Measurements from ENCODE around the gene DNAJC15. TPM values are rescaled to one million over a fixed set of nuclear protein-coding genes. Genes with fewer than 3 reads are reported as not detected.
A peak's percentile ranks its signal among the peaks of the same experiment; 100 is the strongest.

Gene DNAJC15
- total and polyA plus RNA-seq, 2 donors (not counting 1 experiment from before 2014, with no cell fraction given): 18.5 to 34.6 TPM

- Histone ChIP-seq H4K20me1 (ENCODE audit: control insufficient read depth, extremely low read depth, insufficient read depth, low read length) (no peaks in the 10 kb centered on the region), H3K9ac (ENCODE audit: insufficient read depth, low read length) (no peak overlapping the region), H3K36me3 (ENCODE audit: control insufficient read depth, insufficient read depth, low read length) (no peaks in the 10 kb centered on the region), H3K79me2 (ENCODE audit: control insufficient read depth, insufficient read depth, low read length) (no peaks in the 10 kb centered on the region), H3K27me3 (ENCODE audit: control insufficient read depth, insufficient read depth, low read length) (no peaks in the 10 kb centered on the region), H3K27ac (ENCODE audit: insufficient read depth, low read length) (peak overlapping the region; percentile 18), H3K4me1 (ENCODE audit: control insufficient read depth, extremely low read depth, insufficient read depth, low read length) (peaks cover 10% of the 10 kb centered on the region), H3K4me3 (replicated peaks in 1 of 4; ENCODE audit: control extremely low read depth in 1 of 4, insufficient read depth in 1 of 4, low read depth in 3 of 4, low read length in 4 of 4) (no peak overlapping the region), H3K4me2 (ENCODE audit: extremely low read depth, insufficient read depth, low read length) (no peak overlapping the region), H3K9me3 (ENCODE audit: control insufficient read depth, insufficient read depth, low read depth, low read length) (no peaks in the 10 kb centered on the region), H2AFZ (ENCODE audit: low read length) (no peak overlapping the region)
- no peak for TF ChIP-seq EZH2 (IDR thresholded peaks at IDR 0.05; ENCODE audit: low read length, missing control alignments)
- no peak for TF ChIP-seq CTCF (conservative IDR thresholded peaks at IDR 0.05 in 1 of 2, IDR thresholded peaks at IDR 0.05 in 1 of 2; ENCODE audit: low read depth in 1 of 2, low read length in 2 of 2)
- DNase-seq (ENCODE audit: low read depth in 2 of 2): peak; percentile 25 to 61
Observed at GRCh38 chr13:43009506-43009905, 13.9 kb upstream of the DNAJC15 start.

- no peak overlapping the region for H2AFZ ChIP-seq (ENCODE audit: low read length)
- no peaks in the 10 kb centered on the region for H3K79me2 ChIP-seq (ENCODE audit: control insufficient read depth, insufficient read depth, low read length)
- H3K9me3 ChIP-seq (ENCODE audit: control insufficient read depth, insufficient read depth, low read depth, low read length): no peaks in the 10 kb centered on the region
- H3K27ac ChIP-seq (ENCODE audit: insufficient read depth, low read length): no peak overlapping the region
- H4K20me1 ChIP-seq (ENCODE audit: control insufficient read depth, extremely low read depth, insufficient read depth, low read length): no peaks in the 10 kb centered on the region
- H3K27me3 ChIP-seq (ENCODE audit: control insufficient read depth, insufficient read depth, low read length): no peaks in the 10 kb centered on the region
- no peak for DNase-seq (ENCODE audit: low read depth in 2 of 2)
- H3K4me1 ChIP-seq (ENCODE audit: control insufficient read depth, extremely low read depth, insufficient read depth, low read length): peaks cover 6% of the 10 kb centered on the region
- no peak for TF ChIP-seq EZH2 (IDR thresholded peaks at IDR 0.05; ENCODE audit: low read length, missing control alignments)
- TF ChIP-seq CTCF (conservative IDR thresholded peaks at IDR 0.05 in 1 of 2, IDR thresholded peaks at IDR 0.05 in 1 of 2; ENCODE audit: low read depth in 1 of 2, low read length in 2 of 2): no peak
- no peak overlapping the region for H3K4me3 ChIP-seq (replicated peaks in 1 of 4; ENCODE audit: control extremely low read depth in 1 of 4, insufficient read depth in 1 of 4, low read depth in 3 of 4, low read length in 4 of 4)
- H3K4me2 ChIP-seq (ENCODE audit: extremely low read depth, insufficient read depth, low read length): no peak overlapping the region
- H3K9ac ChIP-seq (ENCODE audit: insufficient read depth, low read length): no peak overlapping the region
- H3K36me3 ChIP-seq (ENCODE audit: control insufficient read depth, insufficient read depth, low read length): no peaks in the 10 kb centered on the region
Observed at GRCh38 chr13:43014162-43014561, 9.2 kb upstream of the DNAJC15 start.

- no peaks in the 10 kb centered on the region for H4K20me1 ChIP-seq (ENCODE audit: control insufficient read depth, extremely low read depth, insufficient read depth, low read length)
- TF ChIP-seq EZH2 (IDR thresholded peaks at IDR 0.05; ENCODE audit: low read length, missing control alignments) (no peak), CTCF (conservative IDR thresholded peaks at IDR 0.05 in 1 of 2, IDR thresholded peaks at IDR 0.05 in 1 of 2; ENCODE audit: low read depth in 1 of 2, low read length in 2 of 2) (no peak)
Observed at GRCh38 chr13:43016226-43016625, 7.2 kb upstream of the DNAJC15 start.

More at GRCh38 chr13:43016226-43016625, 7.2 kb upstream of the DNAJC15 start:
- Histone ChIP-seq H3K27me3 (ENCODE audit: control insufficient read depth, insufficient read depth, low read length) (no peaks in the 10 kb centered on the region), H3K9ac (ENCODE audit: insufficient read depth, low read length) (no peak overlapping the region), H3K9me3 (ENCODE audit: control insufficient read depth, insufficient read depth, low read depth, low read length) (no peaks in the 10 kb centered on the region), H3K27ac (ENCODE audit: insufficient read depth, low read length) (no peak overlapping the region), H3K4me2 (ENCODE audit: extremely low read depth, insufficient read depth, low read length) (no peak overlapping the region), H3K79me2 (ENCODE audit: control insufficient read depth, insufficient read depth, low read length) (no peaks in the 10 kb centered on the region), H3K36me3 (ENCODE audit: control insufficient read depth, insufficient read depth, low read length) (no peaks in the 10 kb centered on the region), H3K4me1 (ENCODE audit: control insufficient read depth, extremely low read depth, insufficient read depth, low read length) (no peaks in the 10 kb centered on the region), H2AFZ (ENCODE audit: low read length) (no peak overlapping the region), H3K4me3 (replicated peaks in 1 of 4; ENCODE audit: control extremely low read depth in 1 of 4, insufficient read depth in 1 of 4, low read depth in 3 of 4, low read length in 4 of 4) (no peak overlapping the region)
- DNase-seq (ENCODE audit: low read depth in 2 of 2): no peak

All from fibroblast of lung (primary cell).